Fibroblast of skin of scalp (primary cell): ENCODE results near the gene CYP4V2. TPM values are rescaled to one million over a fixed set of nuclear protein-coding genes. Genes with fewer than 3 reads are reported as not detected.
A peak's percentile ranks its signal among the peaks of the same experiment; 100 is the strongest.

ENCODE experiments used
- DNase-seq: peaks from one replicate; pipeline ENCODE4 v3.0.0-alpha.2; 2013
- polyA plus RNA-seq, 2 experiments: library from polyadenylated mRNA; unstranded; fragments of 120-200 nt; gene quantifications; one replicate each; pipeline ENCODE4 v1.2.1, GENCODE V29; 2013; ENCODE audit not compliant: insufficient read length in 2 of 2

The CYP4V2 gene
- 5.3 TPM for polyA plus RNA-seq (2013, experiment 1 of 2; ENCODE audit: insufficient read length)
- polyA plus RNA-seq (2013, experiment 2 of 2; ENCODE audit: insufficient read length): 5.6 TPM

- DNase-seq: peak; percentile 82
Measured at GRCh38 chr4:186191200-186192065, at the start of gene CYP4V2. CYP4V2 (plus strand) TSS chr4:186191567; CDS start chr4:186191824, 257 bp downstream.

GRCh38 chr4:186144198-186144945, 47.0 kb upstream of the CYP4V2 start:
- DNase-seq: peak; percentile 48

- peak; percentile 57 for DNase-seq
Measured at GRCh38 chr4:186144946-186145569, 46.3 kb upstream of the CYP4V2 start.

GRCh38 chr4:186146458-186146857, 44.9 kb upstream of the CYP4V2 start:
- no peak for DNase-seq

- no peak for DNase-seq
Measured at GRCh38 chr4:186148336-186148975, 42.9 kb upstream of the CYP4V2 start.

GRCh38 chr4:186149872-186150271, 41.5 kb upstream of the CYP4V2 start:
- DNase-seq: peak; percentile 7

GRCh38 chr4:186150926-186151325, 40.4 kb upstream of the CYP4V2 start:
- DNase-seq: no peak

GRCh38 chr4:186151499-186151898, 39.9 kb upstream of the CYP4V2 start:
- no peak for DNase-seq

GRCh38 chr4:186158021-186158813, 33.1 kb upstream of the CYP4V2 start:
- DNase-seq: no peak

- DNase-seq: no peak
Measured at GRCh38 chr4:186158966-186159365, 32.4 kb upstream of the CYP4V2 start.

GRCh38 chr4:186159613-186160012, 31.8 kb upstream of the CYP4V2 start:
- DNase-seq: no peak

- DNase-seq: no peak
Measured at GRCh38 chr4:186161138-186161537, 30.2 kb upstream of the CYP4V2 start.

GRCh38 chr4:186166852-186167512, 24.4 kb upstream of the CYP4V2 start:
- no peak for DNase-seq

- no peak for DNase-seq
Measured at GRCh38 chr4:186167605-186168004, 23.8 kb upstream of the CYP4V2 start.

- no peak for DNase-seq
Measured at GRCh38 chr4:186168750-186169149, 22.6 kb upstream of the CYP4V2 start.

GRCh38 chr4:186169333-186169944, 21.9 kb upstream of the CYP4V2 start:
- no peak for DNase-seq

GRCh38 chr4:186169945-186170802, 21.2 kb upstream of the CYP4V2 start:
- DNase-seq: no peak

GRCh38 chr4:186170966-186171365, 20.4 kb upstream of the CYP4V2 start:
- no peak for DNase-seq

GRCh38 chr4:186172546-186172945, 18.8 kb upstream of the CYP4V2 start:
- DNase-seq: no peak

- no peak for DNase-seq
Measured at GRCh38 chr4:186188107-186188506, 3.3 kb upstream of the CYP4V2 start.
